ENCODE results near the gene SEC24B. TPM values are rescaled to one million over a fixed set of nuclear protein-coding genes. Genes with fewer than 3 reads are reported as not detected.

Gene SEC24B
- total RNA-seq, 1 experiment from 2014 or later: 27.1 TPM

DNA sequence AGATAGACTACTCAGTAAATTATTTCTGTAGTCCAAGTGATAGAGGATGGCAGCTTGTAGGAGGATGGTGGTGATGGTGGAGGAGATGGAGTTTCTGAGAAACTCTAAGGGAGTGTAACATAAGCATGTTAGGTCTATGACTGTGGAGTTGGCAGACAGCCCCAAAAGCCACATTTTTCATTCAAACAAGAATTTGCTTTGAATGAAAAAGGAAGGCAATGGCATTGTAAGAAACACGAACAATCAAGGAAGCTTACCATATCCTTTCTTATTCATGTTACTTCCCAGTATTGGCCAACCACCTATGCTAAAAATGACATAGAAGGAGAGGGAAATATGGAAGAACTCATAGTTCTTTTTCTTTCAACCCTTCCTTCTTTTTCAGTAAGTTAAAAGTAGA lies 18.7 kb upstream of the SEC24B start:
- Mint-ChIP-seq H3K4me3 (peak overlapping the region in 1 of 2 experiments; percentile 21; a peak in 3 of 5 replicates), H3K9me3 (peaks cover 2 to 7% of the 10 kb centered on the region in 2 experiments; a peak in 3 of 5 replicates), H3K4me1 (peaks cover 54 to 68% of the 10 kb centered on the region in 2 experiments), H3K36me3 (ENCODE audit: insufficient read depth in 1 of 3, low read depth in 3 of 3) (peaks cover 3 to 5% (median 3%) of the 10 kb centered on the region in 3 experiments; a peak in 3 of 7 replicates), H3K27me3 (ENCODE audit: low read depth) (no peaks in the 10 kb centered on the region), H3K27ac (peak overlapping the region; percentile 50 to 75 (median 63); a peak in 6 of 7 replicates)
- Histone ChIP-seq H2BK20ac (ENCODE audit: low read depth, low read length, poor library complexity, severe bottlenecking) (no peak overlapping the region), H4K5ac (ENCODE audit: insufficient read length, low read depth, low read length) (no peak overlapping the region), H4K8ac (replicated peaks; ENCODE audit: insufficient read length, low read depth, low read length) (no peak overlapping the region), H3K4ac (ENCODE audit: low read depth, low read length) (no peak overlapping the region), H3T11ph (ENCODE audit: low read length) (no peak overlapping the region), H3K23ac (ENCODE audit: insufficient read length, low read depth, low read length) (no peak overlapping the region), H3K23me2 (ENCODE audit: insufficient read length, low read depth, low read length, poor library complexity, severe bottlenecking) (no peaks in the 10 kb centered on the region), H3K27ac (ENCODE audit: insufficient read length, low read depth, low read length) (peak overlapping the region; percentile 30), H3K4me2 (ENCODE audit: insufficient read depth, insufficient read length, low read length) (peak overlapping the region; percentile 64), H2BK15ac (ENCODE audit: low read depth, low read length) (no peak overlapping the region), H3K9ac (ENCODE audit: extremely low read depth, insufficient read length, low read length) (no peak overlapping the region), H4K20me1 (ENCODE audit: control insufficient read depth, insufficient read depth, insufficient read length) (no peaks in the 10 kb centered on the region), H2AFZ (ENCODE audit: low read length) (no peak overlapping the region), H4K91ac (ENCODE audit: insufficient read length, low read depth, low read length) (no peak overlapping the region), H2BK120ac (ENCODE audit: low read depth, low read length, poor library complexity, severe bottlenecking) (no peak overlapping the region), H3K18ac (ENCODE audit: insufficient read length, low read depth, low read length) (no peak overlapping the region), H3K9me3 (ENCODE audit: control insufficient read depth, low read depth, low read length) (no peaks in the 10 kb centered on the region), H3K14ac (ENCODE audit: insufficient read depth, low read length) (no peak overlapping the region), H2BK12ac (ENCODE audit: insufficient read length, low read depth, low read length) (no peak overlapping the region), H2AK5ac (ENCODE audit: insufficient read length, low read length) (no peak overlapping the region), H3K56ac (ENCODE audit: insufficient read length, low read depth, low read length) (no peak overlapping the region), H3K4me1 (ENCODE audit: insufficient read depth, low read length) (peaks cover 20% of the 10 kb centered on the region; the same call in 1 of the 2 replicates), H2BK5ac (ENCODE audit: insufficient read length, low read length) (no peak overlapping the region), H3K27me3 (ENCODE audit: insufficient read depth, low read length) (no peaks in the 10 kb centered on the region), H3K79me1 (ENCODE audit: insufficient read depth, low read depth, low read length, poor library complexity, severe bottlenecking) (no peaks in the 10 kb centered on the region), H3K79me2 (ENCODE audit: insufficient read depth, low read length) (no peaks in the 10 kb centered on the region)
- TF ChIP-seq, protein P1, sequence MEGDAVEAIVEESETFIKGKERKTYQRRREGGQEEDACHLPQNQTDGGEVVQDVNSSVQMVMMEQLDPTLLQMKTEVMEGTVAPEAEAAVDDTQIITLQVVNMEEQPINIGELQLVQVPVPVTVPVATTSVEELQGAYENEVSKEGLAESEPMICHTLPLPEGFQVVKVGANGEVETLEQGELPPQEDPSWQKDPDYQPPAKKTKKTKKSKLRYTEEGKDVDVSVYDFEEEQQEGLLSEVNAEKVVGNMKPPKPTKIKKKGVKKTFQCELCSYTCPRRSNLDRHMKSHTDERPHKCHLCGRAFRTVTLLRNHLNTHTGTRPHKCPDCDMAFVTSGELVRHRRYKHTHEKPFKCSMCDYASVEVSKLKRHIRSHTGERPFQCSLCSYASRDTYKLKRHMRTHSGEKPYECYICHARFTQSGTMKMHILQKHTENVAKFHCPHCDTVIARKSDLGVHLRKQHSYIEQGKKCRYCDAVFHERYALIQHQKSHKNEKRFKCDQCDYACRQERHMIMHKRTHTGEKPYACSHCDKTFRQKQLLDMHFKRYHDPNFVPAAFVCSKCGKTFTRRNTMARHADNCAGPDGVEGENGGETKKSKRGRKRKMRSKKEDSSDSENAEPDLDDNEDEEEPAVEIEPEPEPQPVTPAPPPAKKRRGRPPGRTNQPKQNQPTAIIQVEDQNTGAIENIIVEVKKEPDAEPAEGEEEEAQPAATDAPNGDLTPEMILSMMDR (conservative IDR thresholded peaks at IDR 0.05): no peak
- no peak for DNase-seq
- no CpG with 5 or more reads among the region's 1 CpG for WGBS (ENCODE audit: extremely low coverage, insufficient read length, low lambda C conversion rate)

Measured in H9 (cell line).